Neural cell (in vitro differentiated cells): ENCODE data around the gene COL21A1.

ENCODE experiments used
- CTCF ChIP-seq: fragments of 450-650 bp; IDR thresholded peaks from 2 replicates; pipeline ENCODE4 v1.5.1; 2014; ENCODE audit warnings: antibody characterized with exemption, mild to moderate bottlenecking, moderate library complexity; ENCODE audit not compliant: poor library complexity, severe bottlenecking
- EZH2 ChIP-seq: fragments of 200-600, 300-800 bp; shearing (Covaris generic), sonication (generic); IDR thresholded peaks from 2 replicates; pipeline ENCODE4 v1.6.1; 2014; ENCODE audit warnings: antibody characterized with exemption, low read length, borderline replicate concordance, mild to moderate bottlenecking; ENCODE audit not compliant: insufficient read depth, poor library complexity, severe bottlenecking
- TAF1 ChIP-seq: IDR thresholded peaks from 2 replicates; pipeline ENCODE4 v1.6.1; 2012; ENCODE audit warnings: low read depth

- TF ChIP-seq CTCF = no peak
- TF ChIP-seq EZH2 = no peak
- no peak for TF ChIP-seq TAF1
These were observed 33.2 kb downstream of the COL21A1 start for GRCh38 chr6:56214041-56214702.
